Measurements from ENCODE around the gene BCAR3.
"Not testable (repeated sequence)": the region's sequence is repeated elsewhere in the genome, so short reads cannot be mapped to it uniquely, and the experiment has no call there.

Gene BCAR3

GRCh38 chr1:93574511-93574910 lies 107.1 kb downstream of the BCAR3 start:
- DNase-seq: no peak

- no peak for DNase-seq
Measured at GRCh38 chr1:93573940-93574469, 107.6 kb downstream of the BCAR3 start.

- DNase-seq: no peak
Measured at GRCh38 chr1:93571623-93572310, 109.9 kb downstream of the BCAR3 start.

GRCh38 chr1:93569489-93569888 lies 112.1 kb downstream of the BCAR3 start:
- DNase-seq: no peak

GRCh38 chr1:93567255-93567918 lies 114.2 kb downstream of the BCAR3 start:
- peak; percentile 84 for DNase-seq

- DNase-seq: peak; percentile 18
Measured at GRCh38 chr1:93566227-93566626, 115.4 kb downstream of the BCAR3 start.

- peak; percentile 73 for DNase-seq
Measured at GRCh38 chr1:93565496-93566206, 116.0 kb downstream of the BCAR3 start.

GRCh38 chr1:93559695-93560094 lies 121.9 kb downstream of the BCAR3 start:
- DNase-seq: no peak

GRCh38 chr1:93559045-93559444 lies 122.6 kb downstream of the BCAR3 start:
- DNase-seq: no peak

GRCh38 chr1:93556291-93556690 lies 125.3 kb downstream of the BCAR3 start:
- no peak for DNase-seq

GRCh38 chr1:93554883-93555872 lies 126.5 kb downstream of the BCAR3 start:
- DNase-seq: no peak

GRCh38 chr1:93553886-93554490 lies 127.6 kb downstream of the BCAR3 start:
- not testable (repeated sequence) for DNase-seq

- DNase-seq: peak; percentile 83
Measured at GRCh38 chr1:93552741-93553455, 128.7 kb downstream of the BCAR3 start.

GRCh38 chr1:93549811-93550210 lies 131.8 kb downstream of the BCAR3 start:
- no peak for DNase-seq

GRCh38 chr1:93549131-93549530 lies 132.5 kb downstream of the BCAR3 start:
- no peak for DNase-seq

- DNase-seq: no peak
Measured at GRCh38 chr1:93546162-93546863, 135.3 kb downstream of the BCAR3 start.

GRCh38 chr1:93542398-93542797 lies 139.2 kb downstream of the BCAR3 start:
- peak; percentile 55 for DNase-seq

GRCh38 chr1:93541045-93541444 lies 140.6 kb downstream of the BCAR3 start:
- no peak for DNase-seq

GRCh38 chr1:93537924-93538323 lies 143.7 kb downstream of the BCAR3 start:
- peak; percentile 47 for DNase-seq

GRCh38 chr1:93537396-93537795 lies 144.2 kb downstream of the BCAR3 start:
- no peak for DNase-seq
